ENCODE results near the gene PSMF1. TPM values are rescaled to one million over a fixed set of nuclear protein-coding genes. Genes with fewer than 3 reads are reported as not detected.

The PSMF1 gene, protein sequence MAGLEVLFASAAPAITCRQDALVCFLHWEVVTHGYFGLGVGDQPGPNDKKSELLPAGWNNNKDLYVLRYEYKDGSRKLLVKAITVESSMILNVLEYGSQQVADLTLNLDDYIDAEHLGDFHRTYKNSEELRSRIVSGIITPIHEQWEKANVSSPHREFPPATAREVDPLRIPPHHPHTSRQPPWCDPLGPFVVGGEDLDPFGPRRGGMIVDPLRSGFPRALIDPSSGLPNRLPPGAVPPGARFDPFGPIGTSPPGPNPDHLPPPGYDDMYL
- 100 to 1,000 TPM; 143 to 178 TPM for total RNA-seq

DNA sequence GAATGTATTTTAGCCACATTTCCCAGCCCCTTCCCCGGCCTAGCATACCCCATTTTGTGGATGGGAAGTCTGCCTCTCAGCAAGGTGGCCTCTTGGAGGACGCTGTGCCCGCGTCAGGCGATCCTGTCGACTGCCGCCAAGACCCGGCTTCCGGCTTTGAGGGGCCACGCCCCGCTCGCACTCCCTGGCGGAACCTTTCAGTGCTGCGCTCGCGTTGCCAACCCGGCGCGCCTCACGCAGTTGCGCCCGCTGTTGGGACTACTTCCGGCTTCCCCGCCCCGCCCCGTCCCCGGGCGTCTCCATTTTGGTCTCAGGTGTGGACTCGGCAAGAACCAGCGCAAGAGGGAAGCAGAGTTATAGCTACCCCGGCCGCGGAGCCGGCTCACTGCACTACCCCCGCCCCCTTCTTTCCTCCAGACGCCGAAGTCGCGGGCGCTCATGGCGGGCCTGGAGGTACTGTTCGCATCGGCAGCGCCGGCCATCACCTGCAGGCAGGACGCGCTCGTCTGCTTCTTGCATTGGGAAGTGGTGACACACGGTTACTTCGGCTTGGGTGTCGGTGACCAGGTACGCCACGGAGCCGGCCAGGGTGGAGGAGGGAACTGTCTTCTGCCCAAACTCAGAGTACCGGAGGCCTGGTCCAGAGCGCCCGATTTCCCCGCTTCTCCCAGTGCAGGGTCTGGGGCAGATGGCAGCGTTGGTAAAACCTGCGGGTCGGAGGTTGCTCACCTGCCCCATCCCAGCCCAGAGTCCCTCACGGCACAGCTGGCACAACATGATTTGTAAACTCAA lies at the start of gene PSMF1:
Gene PSMF1 (plus strand): TSS at position 267 of the 792 bp plus-strand sequence. CDS start 172 bp downstream, at position 439.
- intact Hi-C loops (cut with DNase I, micrococcal nuclease): loop anchor here (1.0 to 10.0 kb wide), 14 partner anchors 67 to 1352 kb away; partner anchors contain the start of genes FAM110A (in 2 of the 2), FKBP1A (in 2 of the 2), NSFL1C (in 2 of the 2) and CSNK2A1 (in 1 of the 2)
- CTCF ChIA-PET: interaction anchor here (0.5 to 1.8 kb wide), 4 partner anchors 10 to 658 kb away, joined by 3 to 8 read pairs (median 4); no protein-coding TSS in a partner anchor
- Mint-ChIP-seq H3K9me3 (ENCODE audit: low read depth) (no peaks in the 10 kb centered on the region), H3K27me3 (no peaks in the 10 kb centered on the region), H3K4me1 (peaks cover 49% of the 10 kb centered on the region), H3K4me3 (peak within 1 kb of the TSS; percentile 94), H3K36me3 (ENCODE audit: low read depth) (peaks cover 38% of the 10 kb centered on the region), H3K27ac (peak within 1 kb of the TSS; percentile 93)
- ATAC-seq: peak; percentile 97
- POLR2A ChIA-PET: no interaction called here
- peak; percentile 97 for DNase-seq

DNA sequence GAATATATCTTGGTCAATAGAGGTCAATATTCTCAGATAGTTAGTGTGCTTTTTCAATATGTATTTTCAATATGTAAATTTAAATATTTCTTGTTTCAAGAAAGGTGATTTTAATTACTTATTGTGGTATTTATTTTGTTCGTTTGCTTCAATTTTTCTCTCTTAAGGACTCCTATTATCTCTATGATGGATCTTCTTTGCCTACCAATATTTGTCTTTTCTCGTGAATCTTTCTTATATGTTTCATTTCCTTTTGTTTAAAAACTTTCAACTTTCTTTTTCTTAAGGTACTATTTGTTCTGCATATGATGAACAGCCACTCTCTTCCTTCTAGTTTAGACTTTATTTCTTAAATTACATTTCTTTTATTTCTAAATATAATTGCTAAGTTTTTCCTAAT lies 46.1 kb upstream of the PSMF1 start:
- CTCF ChIA-PET: no interaction called here
- no peak for DNase-seq

DNA sequence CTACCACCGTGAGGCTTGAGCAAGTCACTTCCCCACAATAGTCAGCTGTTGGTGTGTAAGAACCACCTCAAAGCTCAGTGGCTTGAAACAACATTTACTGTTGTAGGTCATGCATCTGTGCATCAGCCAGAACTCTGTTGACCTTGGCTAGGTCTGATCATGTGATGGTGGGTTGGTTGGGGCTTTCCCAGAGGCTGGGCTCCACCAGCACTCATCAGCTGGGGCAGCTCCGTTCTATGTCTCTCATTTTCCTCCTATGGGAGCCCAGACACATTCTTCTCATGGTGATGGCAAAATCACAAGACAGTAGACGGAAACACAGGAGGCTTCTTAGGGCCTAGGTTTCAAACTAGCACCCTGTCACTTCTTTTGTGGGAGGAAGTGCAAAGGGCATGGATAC lies 42.8 kb upstream of the PSMF1 start:
- Mint-ChIP-seq H3K27me3 (no peaks in the 10 kb centered on the region), H3K9me3 (ENCODE audit: low read depth) (peaks cover 2% of the 10 kb centered on the region), H3K4me3 (no peak overlapping the region), H3K27ac (no peak overlapping the region), H3K36me3 (ENCODE audit: low read depth) (peaks cover 2% of the 10 kb centered on the region), H3K4me1 (no peaks in the 10 kb centered on the region)
- no peak for DNase-seq
- CTCF ChIA-PET: no interaction called here
- POLR2A ChIA-PET: no interaction called here
- ATAC-seq: peak; percentile 36
- intact Hi-C loops (cut with DNase I, micrococcal nuclease): no loop called here

More for the DNA sequence above, 46.1 kb upstream of the PSMF1 start:
- intact Hi-C loops (cut with DNase I, micrococcal nuclease): no loop called here
- ATAC-seq: no peak
- peaks cover 2% of the 10 kb centered on the region for H3K36me3 Mint-ChIP-seq (ENCODE audit: low read depth)
- no peak overlapping the region for H3K4me3 Mint-ChIP-seq
- peaks cover 9% of the 10 kb centered on the region for H3K9me3 Mint-ChIP-seq (ENCODE audit: low read depth)
- H3K27me3 Mint-ChIP-seq: peaks cover 12% of the 10 kb centered on the region
- POLR2A ChIA-PET: no interaction called here
- no peaks in the 10 kb centered on the region for H3K4me1 Mint-ChIP-seq
- H3K27ac Mint-ChIP-seq: no peak overlapping the region

DNA sequence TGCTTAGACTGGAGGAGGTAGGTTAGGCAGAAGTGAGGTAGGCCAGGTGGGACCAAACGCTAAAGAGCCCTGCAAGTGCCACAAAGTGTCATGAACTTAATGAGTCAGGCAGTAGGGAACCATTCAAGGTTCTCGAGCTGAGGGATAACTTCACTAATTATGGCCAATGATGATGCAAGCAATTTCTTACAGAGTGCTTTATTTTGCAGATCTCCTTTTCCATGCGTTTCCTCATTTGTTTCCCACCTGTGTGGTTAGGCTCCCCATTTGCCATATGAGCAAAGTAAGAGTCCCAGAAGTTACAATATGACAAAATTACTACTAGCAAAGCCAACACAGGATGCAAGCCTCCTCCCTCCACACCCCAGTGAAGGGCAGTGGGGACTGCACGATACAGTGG lies 36.5 kb upstream of the PSMF1 start:
- H3K9me3 Mint-ChIP-seq (ENCODE audit: low read depth): peaks cover 11% of the 10 kb centered on the region
- peaks cover 2% of the 10 kb centered on the region for H3K27me3 Mint-ChIP-seq
- no peak overlapping the region for H3K27ac Mint-ChIP-seq
- no peak overlapping the region for H3K4me3 Mint-ChIP-seq
- peaks cover 4% of the 10 kb centered on the region for H3K36me3 Mint-ChIP-seq (ENCODE audit: low read depth)
- intact Hi-C loops (cut with DNase I, micrococcal nuclease): no loop called here
- H3K4me1 Mint-ChIP-seq: peaks cover 18% of the 10 kb centered on the region
- no peak for DNase-seq
- ChIA-PET POLR2A (no interaction called here), CTCF (no interaction called here)
- no peak for ATAC-seq

DNA sequence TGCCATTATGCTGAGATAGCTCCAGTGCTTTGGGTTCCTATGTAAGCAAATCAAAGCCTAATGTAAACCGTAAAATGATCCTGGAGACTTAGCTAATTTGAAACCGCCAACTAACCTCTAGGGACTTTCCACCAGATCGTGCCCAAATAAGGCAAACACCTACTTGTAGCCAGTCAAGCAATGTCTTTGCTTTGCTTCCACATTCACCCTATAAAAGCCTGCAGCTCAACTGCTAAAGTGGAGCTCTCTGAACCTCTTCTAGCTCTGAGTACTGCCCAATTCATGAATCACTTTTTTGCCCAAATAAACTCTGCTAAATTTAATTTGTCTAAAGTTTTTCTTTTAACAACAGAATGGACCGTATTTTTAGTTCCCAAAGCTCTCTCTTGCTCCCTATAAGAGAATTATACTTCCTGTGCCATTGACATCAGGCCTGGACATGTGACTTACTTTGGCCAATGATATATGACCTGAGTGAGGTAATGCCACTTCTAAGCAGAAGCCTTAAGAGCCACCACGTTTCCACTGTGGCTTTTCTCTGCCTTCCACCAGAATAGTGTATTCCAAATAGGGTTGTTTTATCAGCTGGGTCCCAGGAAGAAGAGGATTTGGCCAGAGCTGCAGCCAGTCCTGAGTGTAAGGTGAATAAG lies 34.8 kb upstream of the PSMF1 start:
- intact Hi-C loops (cut with DNase I, micrococcal nuclease): no loop called here
- POLR2A ChIA-PET: no interaction called here
- Mint-ChIP-seq H3K9me3 (ENCODE audit: low read depth) (peaks cover 11% of the 10 kb centered on the region), H3K4me3 (no peak overlapping the region), H3K4me1 (peaks cover 29% of the 10 kb centered on the region), H3K27ac (no peak overlapping the region), H3K27me3 (peaks cover 2% of the 10 kb centered on the region), H3K36me3 (ENCODE audit: low read depth) (peaks cover 4% of the 10 kb centered on the region)
- DNase-seq: no peak
- CTCF ChIA-PET: no interaction called here
- no peak for ATAC-seq

DNA sequence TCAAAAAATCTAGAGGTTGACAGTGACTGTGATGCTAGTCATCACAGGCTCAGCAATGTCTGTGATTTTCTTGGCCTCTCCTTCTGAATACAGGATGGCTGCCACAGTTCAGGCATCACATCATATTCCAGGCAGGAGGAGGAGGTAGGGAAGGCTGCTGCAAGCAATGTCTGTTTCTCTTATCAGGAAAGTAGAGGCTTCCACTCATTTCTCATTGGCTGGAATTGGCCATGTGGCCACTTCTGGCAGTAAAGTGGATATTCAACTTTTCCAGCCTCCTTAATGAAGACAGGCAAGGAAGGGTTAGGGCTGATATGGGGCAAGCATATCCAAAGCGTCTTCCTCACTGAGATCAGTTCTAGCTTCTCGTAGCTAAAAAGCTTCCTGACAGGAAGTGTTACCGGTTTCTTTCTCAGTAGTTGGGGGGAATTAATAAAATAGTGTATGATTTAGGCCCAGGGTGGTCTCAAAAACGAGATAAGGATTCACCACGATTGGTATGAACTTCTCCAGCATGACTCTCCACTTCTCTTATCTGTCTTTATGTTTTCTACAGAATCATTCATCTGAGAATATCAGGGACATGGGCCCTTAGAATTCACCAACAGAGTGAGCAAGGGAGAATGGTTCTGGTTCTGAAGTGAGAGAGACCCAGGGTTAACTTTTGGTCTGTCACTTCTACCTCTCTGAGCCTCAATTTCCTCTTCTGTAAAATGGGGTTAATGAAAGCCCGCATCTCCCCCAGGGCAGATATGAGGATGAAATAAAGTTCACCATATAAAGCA lies 32.7 kb upstream of the PSMF1 start:
- intact Hi-C loops (cut with DNase I, micrococcal nuclease): no loop called here
- no peak for DNase-seq
- ChIA-PET CTCF (no interaction called here), POLR2A (no interaction called here)
- Mint-ChIP-seq H3K27me3 (peaks cover 2% of the 10 kb centered on the region), H3K4me1 (peaks cover 29% of the 10 kb centered on the region), H3K4me3 (no peak overlapping the region), H3K9me3 (ENCODE audit: low read depth) (peaks cover 25% of the 10 kb centered on the region), H3K27ac (no peak overlapping the region), H3K36me3 (ENCODE audit: low read depth) (peaks cover 7% of the 10 kb centered on the region)
- ATAC-seq: no peak

DNA sequence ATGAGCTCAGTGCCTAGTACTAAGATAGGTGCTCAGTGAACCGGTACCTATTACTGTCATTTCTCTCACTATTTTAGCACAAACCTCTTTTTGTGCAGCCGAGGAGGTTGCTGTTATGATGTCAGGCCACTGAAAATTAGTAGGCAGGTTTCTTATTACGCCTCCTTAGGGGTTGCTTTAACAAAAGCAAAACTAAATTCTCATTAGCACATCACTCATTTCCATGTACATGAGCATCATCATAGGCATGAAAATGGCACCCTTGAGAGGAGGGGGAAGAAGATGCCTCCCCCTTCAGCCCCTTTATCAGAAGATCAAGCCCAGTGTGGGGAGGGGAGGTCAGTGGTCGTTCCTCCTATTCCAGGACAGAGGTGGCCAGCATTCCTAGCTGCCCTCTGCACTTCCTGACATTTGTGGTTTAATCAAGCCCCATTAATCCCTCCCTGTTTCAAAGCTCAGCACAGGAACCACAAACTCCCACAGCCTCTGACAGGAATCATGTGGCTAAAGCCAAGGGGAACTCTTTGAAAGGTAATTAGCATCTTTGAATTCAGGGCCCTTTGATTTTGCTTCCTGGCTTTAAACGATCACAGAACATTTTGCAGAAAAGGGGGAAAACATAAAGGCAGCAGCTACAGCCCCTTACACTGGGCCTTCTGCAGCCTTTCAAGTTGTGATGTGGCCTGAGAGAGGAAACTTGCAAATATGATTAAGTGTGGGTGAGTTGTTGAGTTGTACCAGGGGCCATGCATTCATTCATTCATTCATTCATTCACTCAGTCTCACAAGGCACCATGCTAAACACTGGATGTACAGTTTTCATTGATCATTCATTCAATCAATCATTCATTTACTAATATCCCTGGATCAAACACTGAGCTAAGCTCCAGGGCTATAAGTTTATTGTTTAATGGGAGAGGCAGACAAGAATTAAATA lies 31.9 kb upstream of the PSMF1 start:
- peaks cover 11% of the 10 kb centered on the region for H3K36me3 Mint-ChIP-seq (ENCODE audit: low read depth)
- peaks cover 29% of the 10 kb centered on the region for H3K4me1 Mint-ChIP-seq
- CTCF ChIA-PET: no interaction called here
- POLR2A ChIA-PET: no interaction called here
- ATAC-seq: peak; percentile 89
- peak overlapping the region; percentile 44 for H3K27ac Mint-ChIP-seq
- H3K27me3 Mint-ChIP-seq: peaks cover 2% of the 10 kb centered on the region
- H3K9me3 Mint-ChIP-seq (ENCODE audit: low read depth): peaks cover 29% of the 10 kb centered on the region
- intact Hi-C loops (cut with DNase I, micrococcal nuclease): no loop called here
- no peak overlapping the region for H3K4me3 Mint-ChIP-seq
- DNase-seq: peak; percentile 35

DNA sequence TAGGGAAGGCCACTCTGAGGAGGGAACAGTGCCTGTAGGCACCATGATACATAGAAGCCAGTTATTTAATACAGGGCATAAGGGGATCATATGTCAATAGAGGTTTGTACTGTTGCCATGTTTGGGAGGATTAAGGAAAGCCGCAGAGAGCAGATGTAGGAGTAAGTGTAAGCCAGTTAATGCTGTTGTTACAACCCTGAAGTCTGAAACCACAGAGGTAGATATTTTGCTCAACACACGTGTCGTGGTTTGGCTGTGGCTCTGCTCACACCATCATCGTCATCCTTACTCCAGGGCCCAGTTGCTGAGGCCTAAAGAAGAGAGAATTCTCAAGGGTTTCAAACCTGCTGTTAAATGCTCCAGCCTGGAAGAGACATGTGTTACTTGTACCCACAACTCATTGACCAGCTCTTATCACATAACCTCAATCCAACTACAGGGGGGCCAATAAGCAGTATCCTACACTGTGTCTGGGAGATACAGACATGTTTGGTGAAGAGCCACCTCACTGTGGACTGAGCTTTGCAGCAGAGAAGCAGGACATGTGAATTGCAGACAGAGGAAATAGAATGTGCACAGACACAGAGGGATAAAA lies 31.0 kb upstream of the PSMF1 start:
- intact Hi-C loops (cut with DNase I, micrococcal nuclease): no loop called here
- Mint-ChIP-seq H3K27ac (peak overlapping the region; percentile 44), H3K27me3 (peaks cover 2% of the 10 kb centered on the region), H3K36me3 (ENCODE audit: low read depth) (peaks cover 14% of the 10 kb centered on the region), H3K9me3 (ENCODE audit: low read depth) (peaks cover 32% of the 10 kb centered on the region), H3K4me1 (peaks cover 29% of the 10 kb centered on the region), H3K4me3 (no peak overlapping the region)
- ChIA-PET POLR2A (no interaction called here), CTCF (no interaction called here)
- peak; percentile 57 for ATAC-seq
- DNase-seq: peak; percentile 57

DNA sequence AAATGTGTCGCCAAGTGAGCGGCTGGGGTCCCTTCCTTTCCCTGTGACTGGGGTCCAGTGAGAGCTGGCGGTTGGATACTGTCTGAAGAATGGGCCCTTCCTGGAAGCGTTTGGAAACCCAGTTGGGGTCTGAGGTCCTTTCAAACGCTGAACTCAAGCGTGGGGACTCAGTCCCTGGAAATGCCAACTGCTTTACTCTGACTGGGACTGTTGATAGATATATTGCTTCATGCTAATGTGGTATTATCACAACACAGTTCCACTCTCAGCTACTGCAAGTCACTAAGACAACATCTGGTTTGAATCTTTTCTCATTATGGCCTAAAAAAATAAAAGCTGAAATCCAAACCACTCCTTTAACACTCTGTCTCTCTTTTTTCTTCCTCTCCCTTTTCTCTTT lies 23.7 kb upstream of the PSMF1 start:
- no peaks in the 10 kb centered on the region for H3K27me3 Mint-ChIP-seq
- H3K36me3 Mint-ChIP-seq (ENCODE audit: low read depth): peaks cover 8% of the 10 kb centered on the region
- intact Hi-C loops (cut with DNase I, micrococcal nuclease): no loop called here
- no peak overlapping the region for H3K4me3 Mint-ChIP-seq
- ATAC-seq (no peak), DNase-seq (no peak)
- POLR2A ChIA-PET: no interaction called here
- peaks cover 14% of the 10 kb centered on the region for H3K9me3 Mint-ChIP-seq (ENCODE audit: low read depth)
- CTCF ChIA-PET: no interaction called here
- no peak overlapping the region for H3K27ac Mint-ChIP-seq
- no peaks in the 10 kb centered on the region for H3K4me1 Mint-ChIP-seq

DNA sequence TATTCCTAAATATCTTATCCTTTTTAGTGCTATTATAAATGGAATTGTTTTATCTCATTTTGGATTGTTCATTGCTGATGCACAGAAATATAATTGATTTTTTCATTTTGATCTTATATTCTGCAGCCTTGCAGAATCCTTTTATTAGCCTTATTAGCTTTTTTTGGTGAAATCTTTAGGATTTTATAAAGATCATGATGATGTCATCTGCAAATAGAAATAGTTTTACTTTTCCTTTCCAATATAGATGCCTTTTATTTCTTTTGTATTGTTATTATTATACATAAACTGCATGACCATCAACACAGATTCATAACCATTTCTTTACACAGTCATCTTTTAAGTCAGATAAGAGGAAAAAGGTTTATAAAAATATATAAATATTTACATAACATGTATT lies 16.9 kb upstream of the PSMF1 start:
- ATAC-seq (no peak), DNase-seq (no peak)
- no peaks in the 10 kb centered on the region for H3K27me3 Mint-ChIP-seq
- H3K4me1 Mint-ChIP-seq: no peaks in the 10 kb centered on the region
- no peak overlapping the region for H3K4me3 Mint-ChIP-seq
- ChIA-PET POLR2A (no interaction called here), CTCF (interaction anchor here (1.4 kb wide), 1 partner anchor 106 kb away, joined by 3 read pairs; no protein-coding TSS in a partner anchor)
- peaks cover 2% of the 10 kb centered on the region for H3K36me3 Mint-ChIP-seq (ENCODE audit: low read depth)
- H3K9me3 Mint-ChIP-seq (ENCODE audit: low read depth): peaks cover 10% of the 10 kb centered on the region
- no peak overlapping the region for H3K27ac Mint-ChIP-seq
- intact Hi-C loops (cut with DNase I, micrococcal nuclease): loop anchor here in 1 of 2 experiments (10.0 kb wide), 2 partner anchors 127 to 287 kb away; no protein-coding TSS in a partner anchor

All from activated CD4-positive, alpha-beta T cell treated with anti-CD3 and anti-CD28 coated beads for 36 hours (primary cell).